SJSA1 (cell line): ENCODE results near the gene METTL23. TPM values are rescaled to one million over a fixed set of nuclear protein-coding genes. Genes with fewer than 3 reads are reported as not detected.
"Not testable (repeated sequence)": the region's sequence is repeated elsewhere in the genome, so short reads cannot be mapped to it uniquely, and the experiment has no call there.

Source experiments
- DNase-seq, 2 experiments: peaks; one replicate each; pipeline ENCODE4 v3.0.0-alpha.2; 2015 to 2020; ENCODE audit warnings: low spot score in 2 of 2, low read depth in 1 of 2
- H3K27ac ChIP-seq: fragments of 250-450 bp; sonication (Bioruptor Pico); 2 replicates; pipeline ENCODE4 v1.5.1; 2020; ENCODE audit warnings: mild to moderate bottlenecking, moderate library complexity
- H3K27me3 ChIP-seq: fragments of 250-450 bp; sonication (Bioruptor Pico); replicated peaks from 2 replicates; pipeline ENCODE4 v1.5.1; 2020; ENCODE audit warnings: mild to moderate bottlenecking, moderate library complexity
- H3K36me3 ChIP-seq: fragments of 250-450 bp; sonication (Bioruptor Pico); 2 replicates; pipeline ENCODE4 v1.5.1; 2020; ENCODE audit warnings: mild to moderate bottlenecking
- H3K4me1 ChIP-seq: fragments of 250-450 bp; sonication (Bioruptor Pico); replicated peaks from 2 replicates; pipeline ENCODE4 v1.6.1; 2021; ENCODE audit warnings: mild to moderate bottlenecking
- H3K4me3 ChIP-seq: fragments of 250-450 bp; sonication (Bioruptor Pico); 2 replicates; pipeline ENCODE4 v1.5.1; 2020; ENCODE audit warnings: mild to moderate bottlenecking
- H3K9me3 ChIP-seq: fragments of 250-450 bp; sonication (Bioruptor Pico); replicated peaks from 2 replicates; pipeline ENCODE4 v1.5.1; 2020; ENCODE audit warnings: mild to moderate bottlenecking
- total RNA-seq: library from RNA; depleted of rRNA; stranded (reverse); fragments of >200 nt; shearing (Covaris generic); gene quantifications from 2 replicates; pipeline ENCODE4 v1.2.3, GENCODE V29; 2014

METTL23 gene
- total RNA-seq, 1 experiment from 2014 or later = 59.4 TPM

DNA sequence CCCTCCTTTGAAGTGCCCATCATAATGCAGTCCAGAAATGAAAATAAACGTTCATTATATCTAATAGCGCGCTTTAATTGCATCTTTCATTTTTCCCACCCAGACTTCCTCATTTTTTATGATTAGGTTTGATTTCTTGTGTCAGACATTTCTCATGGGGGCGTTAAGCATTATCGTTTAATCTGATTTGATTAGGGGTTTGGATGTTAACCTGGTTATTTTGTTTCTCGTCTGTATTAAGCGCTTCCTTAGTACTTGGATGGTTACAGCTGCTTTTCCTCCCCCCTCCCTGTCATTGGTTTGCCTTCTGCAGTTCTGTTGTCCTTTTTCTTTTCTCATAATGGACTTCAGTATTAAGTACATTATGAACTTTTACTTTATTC is 11.8 kb downstream of the METTL23 start:
- peak overlapping the region; percentile 97 for H3K27ac ChIP-seq
- peak in 1 of 2 experiments; percentile 36 for DNase-seq
- H3K36me3 ChIP-seq = peaks cover 41% of the 10 kb centered on the region
- H3K27me3 ChIP-seq = no peaks in the 10 kb centered on the region
- peak overlapping the region; percentile 83 for H3K4me3 ChIP-seq
- peaks cover 24% of the 10 kb centered on the region for H3K4me1 ChIP-seq
- 0 out of 2 replicates have a peak, but pooled peaks cover 3% of the 10 kb centered on the region for H3K9me3 ChIP-seq

DNA sequence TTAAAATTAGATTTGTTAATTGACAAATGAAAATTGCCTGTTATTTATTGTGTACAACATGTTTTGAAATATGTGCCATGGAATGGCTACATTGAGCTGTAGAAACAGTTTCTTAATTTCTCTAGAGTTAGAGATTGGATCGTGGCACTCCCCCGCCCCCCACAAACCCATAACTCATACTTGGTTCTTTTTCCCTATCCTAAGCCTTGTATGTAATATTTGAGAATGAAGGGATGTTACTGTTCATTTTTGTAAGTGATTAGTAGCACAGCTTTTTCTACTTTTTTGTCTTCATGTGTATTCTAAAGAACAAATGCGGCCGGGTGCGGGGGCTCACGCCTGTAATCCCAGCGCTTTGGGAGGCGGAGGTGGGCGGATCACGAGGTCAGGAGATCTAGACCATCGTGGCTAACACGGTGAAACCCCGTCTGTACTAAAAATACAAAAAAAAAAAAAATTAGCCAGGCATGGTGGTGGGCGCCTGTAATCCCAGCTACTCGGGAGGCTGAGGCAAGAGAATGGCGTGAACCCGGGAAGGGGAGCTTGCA is 13.0 kb downstream of the METTL23 start:
- peaks cover 13% of the 10 kb centered on the region for H3K4me1 ChIP-seq
- not testable (repeated sequence) for H3K9me3 ChIP-seq, H3K4me3 ChIP-seq, H3K27ac ChIP-seq, H3K27me3 ChIP-seq, DNase-seq
- peaks cover 41% of the 10 kb centered on the region for H3K36me3 ChIP-seq

DNA sequence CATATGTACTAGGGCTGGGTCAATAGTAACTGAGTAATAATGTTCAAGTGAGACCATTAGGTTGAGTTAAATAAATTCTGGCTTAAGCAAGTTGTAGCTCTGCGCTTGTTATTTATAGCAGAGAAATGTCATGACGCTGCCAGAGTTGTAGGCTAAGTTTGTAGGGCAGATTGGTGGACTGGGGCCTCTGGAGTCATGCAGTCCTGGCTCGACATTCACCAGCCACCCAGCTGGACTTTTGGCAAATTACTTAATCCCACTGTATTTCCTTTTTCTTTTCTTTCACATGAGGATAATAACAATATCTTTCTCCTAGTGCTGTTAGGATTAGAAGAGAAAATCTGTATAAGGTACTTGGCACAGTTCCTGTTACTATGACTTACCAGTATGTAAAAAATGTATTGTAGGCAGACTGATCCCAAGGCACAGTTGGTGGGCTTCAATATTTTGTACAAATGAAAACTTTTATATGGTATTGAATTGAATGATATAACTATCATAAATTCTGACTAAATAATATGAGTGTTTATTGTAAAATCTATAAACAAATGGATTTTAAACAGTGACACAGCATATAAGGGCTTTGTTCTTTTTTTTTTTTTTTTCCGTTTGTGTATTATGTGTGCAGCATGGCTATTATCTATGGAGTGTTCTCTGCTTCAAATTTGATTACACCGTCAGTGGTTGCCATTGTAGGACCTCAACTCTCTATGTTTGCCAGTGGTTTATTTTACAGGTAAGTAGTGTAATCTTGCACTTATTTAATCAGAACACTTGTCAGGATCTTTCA is 13.9 kb downstream of the METTL23 start:
- H3K9me3 ChIP-seq = 0 out of 2 replicates have a peak, but pooled peaks cover 7% of the 10 kb centered on the region
- DNase-seq = no peak
- H3K27me3 ChIP-seq = no peaks in the 10 kb centered on the region
- H3K4me1 ChIP-seq = peaks cover 7% of the 10 kb centered on the region; the same call in 1 of the 2 replicates
- H3K27ac ChIP-seq = no peak overlapping the region
- H3K4me3 ChIP-seq = no peak overlapping the region
- peaks cover 41% of the 10 kb centered on the region for H3K36me3 ChIP-seq

DNA sequence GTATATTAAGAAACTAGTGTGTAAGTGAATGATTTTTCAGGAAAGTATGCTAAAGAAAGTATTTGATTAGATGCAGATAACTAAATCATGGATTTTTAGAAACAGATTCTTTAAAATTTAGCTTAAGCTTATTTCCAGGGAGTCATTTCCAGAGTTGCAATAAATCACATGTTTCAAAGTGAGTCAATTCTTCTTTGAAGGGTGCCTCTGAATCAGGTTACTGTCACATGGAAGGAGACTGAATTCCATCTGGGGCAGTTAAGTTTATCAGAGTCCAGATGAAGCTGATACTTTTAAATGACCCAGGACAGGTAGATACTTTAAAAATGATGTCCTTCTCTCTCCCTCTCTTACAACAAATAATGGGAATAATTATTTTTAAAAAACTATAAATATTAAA is 16.3 kb downstream of the METTL23 start:
- peaks cover 39% of the 10 kb centered on the region for H3K36me3 ChIP-seq
- 0 out of 2 replicates have a peak, but pooled peaks cover 3% of the 10 kb centered on the region for H3K9me3 ChIP-seq
- no peak overlapping the region for H3K4me3 ChIP-seq
- peaks cover 7% of the 10 kb centered on the region; the same call in 1 of the 2 replicates for H3K4me1 ChIP-seq
- no peak for DNase-seq
- no peak overlapping the region for H3K27ac ChIP-seq
- no peaks in the 10 kb centered on the region for H3K27me3 ChIP-seq

GRCh38 chr17:76744747-76745146 is 18.1 kb downstream of the METTL23 start:
- Histone ChIP-seq H3K27me3 (no peaks in the 10 kb centered on the region), H3K36me3 (peaks cover 39% of the 10 kb centered on the region), H3K4me1 (no peaks in the 10 kb centered on the region), H3K27ac (no peak overlapping the region), H3K4me3 (no peak overlapping the region), H3K9me3 (0 out of 2 replicates have a peak, but pooled peaks cover 3% of the 10 kb centered on the region)
- DNase-seq = no peak

DNA sequence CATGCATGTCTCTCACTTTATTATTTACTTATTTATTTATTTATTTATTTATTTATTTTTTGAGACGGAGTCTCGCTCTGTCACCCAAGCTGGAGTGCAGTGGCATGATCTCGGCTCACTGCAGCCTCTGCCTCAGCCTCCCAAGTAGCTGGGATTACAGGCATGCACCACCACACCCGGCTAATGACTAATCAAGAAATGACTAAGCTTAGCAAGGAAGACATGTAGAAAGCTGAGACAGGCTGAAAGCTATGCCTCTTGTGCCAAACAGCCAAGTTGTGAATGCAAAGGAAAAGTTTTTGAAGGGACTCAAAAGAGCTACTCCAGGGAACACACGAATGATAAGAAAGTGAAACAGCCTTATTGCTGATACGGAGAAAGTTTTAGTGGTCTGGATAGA is 19.1 kb downstream of the METTL23 start:
- H3K9me3 ChIP-seq, H3K27ac ChIP-seq, H3K4me3 ChIP-seq, H3K4me1 ChIP-seq, DNase-seq, H3K27me3 ChIP-seq: not testable (repeated sequence)
- H3K36me3 ChIP-seq = peaks cover 39% of the 10 kb centered on the region

GRCh38 chr17:76747716-76748363 is 21.2 kb downstream of the METTL23 start:
- Histone ChIP-seq H3K9me3 (0 out of 2 replicates have a peak, but pooled peaks cover 3% of the 10 kb centered on the region), H3K4me1 (no peaks in the 10 kb centered on the region), H3K4me3 (no peak overlapping the region), H3K27ac (no peak overlapping the region), H3K36me3 (peaks cover 35% of the 10 kb centered on the region), H3K27me3 (no peaks in the 10 kb centered on the region)
- no peak for DNase-seq

DNA sequence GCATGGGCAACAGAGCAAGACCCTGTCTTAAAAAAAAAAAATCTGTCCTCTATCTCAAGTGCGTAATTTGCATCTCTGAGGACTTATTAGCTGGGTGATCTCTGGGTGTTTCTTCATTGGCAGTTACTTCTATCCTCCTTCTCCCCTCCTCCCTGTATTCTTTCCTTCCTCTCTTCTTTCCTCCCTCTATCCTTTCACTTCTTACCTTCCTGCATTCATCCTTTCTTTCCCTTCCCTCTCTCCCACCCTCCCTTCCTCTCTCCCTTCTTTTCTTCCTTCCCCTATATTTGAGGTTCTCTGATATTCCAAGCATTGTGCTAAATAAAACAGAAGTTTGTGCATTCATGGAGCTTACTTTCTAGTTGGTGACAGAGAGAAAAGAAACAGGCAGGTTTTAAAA is 22.0 kb downstream of the METTL23 start:
- H3K9me3 ChIP-seq = 0 out of 2 replicates have a peak, but pooled peaks cover 3% of the 10 kb centered on the region
- no peak for DNase-seq
- no peaks in the 10 kb centered on the region for H3K4me1 ChIP-seq

GRCh38 chr17:76751416-76751993 is 24.9 kb downstream of the METTL23 start:
- no peaks in the 10 kb centered on the region for H3K9me3 ChIP-seq
- H3K27ac ChIP-seq = no peak overlapping the region
- no peaks in the 10 kb centered on the region for H3K4me1 ChIP-seq
- no peaks in the 10 kb centered on the region for H3K27me3 ChIP-seq
- no peak for DNase-seq
- peaks cover 20% of the 10 kb centered on the region for H3K36me3 ChIP-seq
- H3K4me3 ChIP-seq = no peak overlapping the region

More for the DNA sequence above, 22.0 kb downstream of the METTL23 start:
- Histone ChIP-seq H3K27me3 (no peaks in the 10 kb centered on the region), H3K4me3 (no peak overlapping the region), H3K36me3 (peaks cover 32% of the 10 kb centered on the region), H3K27ac (no peak overlapping the region)

DNA sequence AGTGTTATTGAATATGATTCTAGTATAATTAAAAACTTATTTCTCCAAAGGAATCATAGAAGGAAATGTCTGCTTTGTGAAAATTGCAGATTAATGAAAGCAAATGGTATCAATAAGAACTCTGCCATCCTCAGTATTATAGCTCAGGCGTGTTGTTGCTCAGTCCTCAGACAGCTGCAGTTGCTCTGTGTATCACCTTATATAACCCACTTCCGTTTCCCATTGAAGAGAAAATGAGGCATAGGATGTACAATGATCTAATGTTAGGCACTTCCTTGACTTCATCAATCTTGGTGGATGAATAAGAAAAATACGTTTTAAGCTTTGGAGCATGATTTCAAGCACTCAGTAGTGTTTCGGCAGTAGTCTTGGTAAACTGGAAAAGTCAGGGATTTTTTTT is 25.4 kb downstream of the METTL23 start:
- H3K27ac ChIP-seq = no peak overlapping the region
- 0 out of 2 replicates have a peak, but pooled peaks cover under 1% of the 10 kb centered on the region for H3K4me1 ChIP-seq
- H3K4me3 ChIP-seq = no peak overlapping the region
- no peaks in the 10 kb centered on the region for H3K27me3 ChIP-seq
- H3K9me3 ChIP-seq = no peaks in the 10 kb centered on the region
- peaks cover 16% of the 10 kb centered on the region for H3K36me3 ChIP-seq
- no peak for DNase-seq

- Histone ChIP-seq H3K27ac (no peak overlapping the region), H3K4me3 (no peak overlapping the region), H3K4me1 (0 out of 2 replicates have a peak, but pooled peaks cover 3% of the 10 kb centered on the region), H3K36me3 (peaks cover 18% of the 10 kb centered on the region), H3K9me3 (no peaks in the 10 kb centered on the region), H3K27me3 (no peaks in the 10 kb centered on the region)
- no peak for DNase-seq
Measured at GRCh38 chr17:76753061-76753961, 26.7 kb downstream of the METTL23 start.

GRCh38 chr17:76755285-76755684 is 28.6 kb downstream of the METTL23 start:
- DNase-seq = no peak
- H3K9me3 ChIP-seq = no peaks in the 10 kb centered on the region
- H3K4me1 ChIP-seq = 0 out of 2 replicates have a peak, but pooled peaks cover 3% of the 10 kb centered on the region
- H3K27me3 ChIP-seq = no peaks in the 10 kb centered on the region
- no peak overlapping the region for H3K27ac ChIP-seq
- H3K4me3 ChIP-seq = no peak overlapping the region
- H3K36me3 ChIP-seq = peaks cover 18% of the 10 kb centered on the region

- Histone ChIP-seq H3K27ac (no peak overlapping the region), H3K27me3 (no peaks in the 10 kb centered on the region), H3K9me3 (no peaks in the 10 kb centered on the region), H3K36me3 (peaks cover 18% of the 10 kb centered on the region; the same call in 1 of the 2 replicates), H3K4me1 (0 out of 2 replicates have a peak, but pooled peaks cover 3% of the 10 kb centered on the region), H3K4me3 (no peak overlapping the region)
- no peak for DNase-seq
Measured at GRCh38 chr17:76757256-76757655, 30.6 kb downstream of the METTL23 start.
